NT2/D1 (cell line): ENCODE data around the gene SH2B3.
"Not testable (repeated sequence)": the region's sequence is repeated elsewhere in the genome, so short reads cannot be mapped to it uniquely, and the experiment has no call there.

ENCODE experiments used
- DNase-seq: peaks from one replicate; pipeline ENCODE4 v3.0.0-alpha.2; 2011; ENCODE audit warnings: low read depth, low spot score
- H3K27me3 ChIP-seq: 2 replicates; pipeline ENCODE4 v1.6.0; 2011; ENCODE audit warnings: mild to moderate bottlenecking; ENCODE audit not compliant: insufficient read length, insufficient read depth
- H3K36me3 ChIP-seq: 2 replicates; pipeline ENCODE4 v1.6.1; 2011; ENCODE audit warnings: mild to moderate bottlenecking, low read length, mixed read lengths; ENCODE audit not compliant: insufficient read depth, insufficient read length
- H3K4me1 ChIP-seq: 2 replicates; pipeline ENCODE4 v1.5.1; 2011; ENCODE audit not compliant: insufficient read depth, insufficient read length
- H3K4me3 ChIP-seq: 2 replicates; pipeline ENCODE4 v1.5.1; 2011; ENCODE audit warnings: low read depth; ENCODE audit not compliant: insufficient read length
- H3K9ac ChIP-seq: 2 replicates; pipeline ENCODE4 v1.6.0; 2011; ENCODE audit warnings: low read depth; ENCODE audit not compliant: insufficient read length
- H3K9me3 ChIP-seq: 2 replicates; pipeline ENCODE4 v1.5.1; 2011; ENCODE audit warnings: mild to moderate bottlenecking, low read length; ENCODE audit not compliant: insufficient read depth
- SUZ12 ChIP-seq: IDR thresholded peaks from 2 replicates; pipeline ENCODE4 v1.6.1; 2011; ENCODE audit not compliant: insufficient read length, insufficient read depth; ENCODE audit errors: extremely low read depth
- YY1 ChIP-seq: IDR thresholded peaks from 2 replicates; pipeline ENCODE4 v1.6.1; 2011; ENCODE audit not compliant: insufficient read length, insufficient read depth
- ZNF274 ChIP-seq: IDR thresholded peaks from 2 replicates; pipeline ENCODE4 v1.6.1; 2011; ENCODE audit warnings: mild to moderate bottlenecking, low read depth, low read length

Gene SH2B3

DNA sequence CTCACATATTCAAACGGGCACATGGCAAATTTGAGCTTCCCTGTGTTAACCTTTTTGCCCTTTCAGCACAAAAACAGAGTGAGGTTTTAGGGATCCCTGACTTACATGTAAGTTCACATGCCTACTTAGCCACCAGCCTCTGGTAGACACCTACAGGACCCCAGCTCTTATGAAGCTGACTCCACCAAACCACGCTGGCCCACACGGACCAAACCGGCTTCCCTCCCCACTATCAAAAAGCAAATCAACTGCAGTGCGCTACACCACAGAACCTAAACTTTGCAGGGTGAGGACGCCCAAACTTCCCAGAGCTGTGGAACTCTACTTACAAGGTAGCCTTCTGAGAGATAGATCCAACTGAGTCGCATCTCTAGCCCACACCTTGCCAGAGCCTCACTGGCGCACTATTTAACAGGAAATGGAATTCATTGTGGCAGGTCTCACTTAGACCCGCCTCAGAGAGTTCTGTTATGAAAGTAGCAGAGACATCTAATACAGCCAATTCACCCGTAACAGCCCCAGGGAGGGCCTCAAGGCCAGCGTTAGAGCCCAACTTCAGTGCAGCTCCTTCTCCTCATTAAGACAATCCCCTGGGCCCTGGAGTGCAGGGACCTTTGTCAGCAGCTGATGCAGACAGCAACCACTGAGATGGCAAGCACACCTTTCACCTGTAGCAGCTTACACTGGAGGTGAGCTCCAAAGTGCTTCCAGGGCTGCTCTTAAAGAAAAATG, 49.2 kb downstream of the SH2B3 start:
- TF ChIP-seq SUZ12 (no peak), YY1 (no peak), ZNF274 (no peak)
- Histone ChIP-seq H3K4me3 (no peak overlapping the region), H3K4me1 (peaks cover 3% of the 10 kb centered on the region), H3K36me3 (peaks cover 76% of the 10 kb centered on the region), H3K9ac (no peak overlapping the region), H3K9me3 (no peaks in the 10 kb centered on the region), H3K27me3 (no peaks in the 10 kb centered on the region)
- no peak for DNase-seq

DNA sequence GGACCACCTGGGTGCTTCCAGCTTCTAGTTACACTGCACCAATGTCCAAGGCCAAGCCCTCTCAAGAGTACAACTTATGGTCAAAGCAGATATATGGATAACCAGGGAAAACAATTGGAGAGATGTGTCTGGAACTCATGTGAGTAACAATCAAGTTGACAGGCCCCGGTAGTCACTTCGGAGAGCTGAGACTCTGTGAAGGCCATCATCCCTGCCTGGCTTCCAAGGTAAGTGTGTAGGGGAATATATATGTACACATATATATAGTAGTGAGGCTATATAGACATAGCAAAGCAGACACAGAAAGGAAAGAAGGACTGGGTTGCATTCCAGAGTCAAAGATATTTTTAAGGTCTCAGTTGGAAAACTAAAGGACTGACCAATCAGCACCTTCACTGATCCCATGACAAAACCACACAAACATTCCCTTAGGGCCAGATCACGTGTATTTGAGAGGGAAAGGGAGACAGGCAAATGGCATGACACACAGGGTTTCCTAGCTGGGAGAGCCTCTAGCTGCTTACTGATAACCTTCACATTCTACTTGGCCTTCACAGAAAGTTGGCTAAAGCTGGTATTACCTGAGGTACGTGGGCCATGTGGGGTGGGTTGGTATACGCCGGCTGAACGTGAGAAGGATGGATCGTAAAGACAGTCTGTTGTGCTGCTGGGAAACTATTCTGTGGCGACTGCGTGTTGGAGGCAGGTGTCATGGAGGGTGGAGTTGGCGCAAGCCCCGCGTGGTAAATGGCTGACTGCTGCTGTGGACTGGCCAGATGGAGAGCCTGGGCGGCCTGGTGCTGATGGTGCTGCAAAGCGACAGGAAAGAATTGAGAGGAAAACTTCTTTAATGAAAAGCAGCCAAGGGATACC, 50.0 kb downstream of the SH2B3 start:
- Histone ChIP-seq H3K36me3 (peaks cover 74% of the 10 kb centered on the region), H3K4me1 (peaks cover 3% of the 10 kb centered on the region), H3K4me3 (no peak overlapping the region), H3K9me3 (no peaks in the 10 kb centered on the region), H3K27me3 (no peaks in the 10 kb centered on the region), H3K9ac (no peak overlapping the region)
- no peak for DNase-seq
- TF ChIP-seq SUZ12 (no peak), ZNF274 (no peak), YY1 (no peak)

- H3K9ac ChIP-seq: no peak overlapping the region
- H3K9me3 ChIP-seq: no peaks in the 10 kb centered on the region
- TF ChIP-seq SUZ12: no peak
- no peak for TF ChIP-seq ZNF274
- no peak for TF ChIP-seq YY1
- DNase-seq: no peak
- peaks cover 61% of the 10 kb centered on the region for H3K36me3 ChIP-seq
- no peak overlapping the region for H3K4me3 ChIP-seq
- no peaks in the 10 kb centered on the region for H3K27me3 ChIP-seq
- H3K4me1 ChIP-seq: peaks cover 3% of the 10 kb centered on the region
These were observed 51.3 kb downstream of the SH2B3 start for GRCh38 chr12:111457071-111457470.

DNA sequence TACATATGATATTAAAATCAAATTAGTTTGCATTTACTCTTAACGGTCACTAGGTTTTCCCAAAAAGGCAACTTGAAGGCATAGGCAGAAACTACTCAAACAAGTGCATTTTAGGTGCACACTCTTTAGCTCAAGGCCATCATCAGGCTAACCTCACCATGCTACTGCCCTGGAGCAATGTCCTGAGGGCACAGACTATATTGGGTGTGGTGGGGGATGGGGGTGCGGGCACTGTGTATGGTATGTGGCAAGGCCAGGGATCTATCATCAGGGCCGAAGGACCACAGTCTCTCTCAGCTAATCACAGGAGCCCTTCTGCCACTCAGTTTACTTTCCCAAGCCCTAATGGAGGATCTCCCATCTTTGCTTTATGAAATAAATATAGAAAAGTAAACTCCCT, 51.9 kb downstream of the SH2B3 start:
- DNase-seq: no peak
- no peak overlapping the region for H3K9ac ChIP-seq
- H3K27me3 ChIP-seq: no peaks in the 10 kb centered on the region
- H3K9me3 ChIP-seq: no peaks in the 10 kb centered on the region
- H3K4me3 ChIP-seq: no peak overlapping the region
- H3K36me3 ChIP-seq: peaks cover 56% of the 10 kb centered on the region
- H3K4me1 ChIP-seq: peaks cover 3% of the 10 kb centered on the region
- TF ChIP-seq ZNF274 (no peak), SUZ12 (no peak), YY1 (no peak)

DNA sequence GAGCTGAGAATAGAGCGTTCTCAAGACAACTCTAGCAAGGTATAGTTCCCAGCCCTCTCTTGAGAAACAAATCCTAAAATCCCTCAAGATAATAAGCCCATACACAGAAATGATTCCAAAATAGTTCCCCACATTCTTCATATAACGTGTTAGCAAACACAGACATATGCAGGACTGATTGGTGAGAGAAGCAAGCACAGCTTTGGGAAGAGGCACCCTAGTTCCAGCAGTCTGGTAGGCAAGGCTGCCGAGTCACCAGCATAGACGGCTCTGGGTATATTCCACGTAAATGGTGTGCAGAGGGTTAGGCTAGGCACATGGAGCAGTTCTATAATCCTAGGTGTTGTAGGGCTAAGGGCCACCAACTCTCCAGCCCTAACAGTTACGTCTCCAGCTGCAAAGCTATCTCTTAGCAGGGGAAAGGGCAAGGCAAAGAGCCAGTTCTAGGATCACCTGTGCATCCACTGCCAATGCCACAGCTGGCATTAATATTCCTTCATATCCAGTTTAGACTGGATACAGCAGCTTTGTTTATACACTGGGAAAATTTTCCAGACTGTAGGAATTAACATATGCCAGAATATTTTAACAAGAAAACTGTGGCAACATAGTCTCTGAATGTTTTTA, 52.9 kb downstream of the SH2B3 start:
- Histone ChIP-seq H3K9me3 (no peaks in the 10 kb centered on the region), H3K4me1 (peaks cover 3% of the 10 kb centered on the region), H3K36me3 (peaks cover 57% of the 10 kb centered on the region), H3K27me3 (no peaks in the 10 kb centered on the region), H3K9ac (peak overlapping the region; percentile 38), H3K4me3 (no peak overlapping the region)
- TF ChIP-seq YY1 (no peak), SUZ12 (no peak), ZNF274 (no peak)
- DNase-seq: no peak

DNA sequence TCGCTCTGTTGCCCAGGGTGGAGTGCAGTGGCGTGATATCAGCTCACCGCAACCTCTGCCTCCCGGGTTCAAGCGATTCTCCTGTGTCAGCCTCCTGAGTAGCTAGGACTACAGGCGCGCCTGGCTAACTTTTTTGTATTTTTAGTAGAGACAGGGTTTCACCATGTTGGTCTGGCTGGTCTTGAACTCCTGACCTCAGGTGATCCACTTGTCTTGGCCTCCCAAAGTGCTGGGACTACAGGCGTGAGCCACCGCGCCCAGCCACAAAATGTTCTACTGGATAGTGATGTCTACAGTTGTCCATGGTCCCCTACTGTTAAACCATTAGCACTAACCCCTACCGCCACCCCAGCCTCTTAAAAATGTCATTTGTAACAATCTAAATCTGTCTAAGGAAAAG, 54.4 kb downstream of the SH2B3 start:
- not testable (repeated sequence) for H3K4me1 ChIP-seq, H3K27me3 ChIP-seq, H3K4me3 ChIP-seq, DNase-seq, H3K9ac ChIP-seq, H3K9me3 ChIP-seq
- peaks cover 51% of the 10 kb centered on the region for H3K36me3 ChIP-seq

DNA sequence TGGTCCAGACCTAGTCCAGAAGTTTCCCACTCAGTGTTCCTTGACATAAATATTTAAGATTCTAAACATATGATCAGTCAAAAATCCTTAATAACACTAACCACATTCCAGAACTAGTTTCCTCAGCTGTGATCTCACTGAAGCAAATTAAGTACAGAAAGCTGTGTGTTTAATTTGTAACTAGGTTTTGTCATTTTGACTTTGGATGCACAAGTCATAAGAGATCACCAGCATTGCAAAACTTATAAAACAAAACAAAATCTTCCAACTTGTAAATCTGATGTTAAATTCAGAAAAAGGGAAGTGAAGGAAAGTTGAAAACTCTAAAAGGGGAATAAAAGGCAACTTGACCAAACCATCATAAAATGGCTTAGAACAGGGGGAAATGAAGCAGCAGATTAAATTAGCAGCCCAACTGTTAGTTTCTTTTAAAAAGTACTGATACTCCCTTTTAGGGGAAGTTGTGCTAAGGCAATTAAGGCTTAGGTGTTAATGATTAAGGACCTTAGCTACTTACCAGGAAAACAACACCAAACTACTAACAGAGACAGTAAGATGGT, 56.6 kb downstream of the SH2B3 start:
- TF ChIP-seq YY1: no peak
- TF ChIP-seq SUZ12: no peak
- no peak for TF ChIP-seq ZNF274
- Histone ChIP-seq H3K9me3 (no peaks in the 10 kb centered on the region), H3K27me3 (no peaks in the 10 kb centered on the region), H3K4me1 (no peaks in the 10 kb centered on the region), H3K9ac (no peak overlapping the region), H3K36me3 (peaks cover 39% of the 10 kb centered on the region), H3K4me3 (no peak overlapping the region)
- DNase-seq: no peak
